AG04450 (cell line): ENCODE results near the gene LRTM2. TPM values are rescaled to one million over a fixed set of nuclear protein-coding genes. Genes with fewer than 3 reads are reported as not detected.

ENCODE experiments used
- CTCF ChIA-PET: fragments of 300-600, 350-600 bp; formaldehyde crosslinking; extraction: SDS; loops from one replicate; lab custom pipeline; 2022; ENCODE audit warnings: antibody characterized with exemption, inconsistent platforms; lab: Charles Lee
- POLR2A ChIA-PET: fragments of 350-600 bp; formaldehyde crosslinking; extraction: SDS; loops from one replicate; lab custom pipeline; 2021; ENCODE audit warnings: antibody characterized with exemption, inconsistent platforms; lab: Yijun Ruan, JAX
- DNase-seq: peaks from one replicate; pipeline ENCODE4 v3.0.0-alpha.2; 2011; ENCODE audit warnings: low read depth, low spot score
- H3K27ac ChIP-seq: one replicate; pipeline ENCODE4 v1.5.1; 2012; ENCODE audit warnings: low read depth, low read length, control low read depth
- H3K27me3 ChIP-seq: one replicate; pipeline ENCODE4 v1.6.0; 2012; ENCODE audit warnings: low read length; ENCODE audit not compliant: control insufficient read depth, insufficient read depth
- H3K4me3 ChIP-seq: 2 replicates; pipeline ENCODE4 v1.5.1; 2011; ENCODE audit warnings: mild to moderate bottlenecking, low read depth, low read length, control low read depth
- H3K9me3 ChIP-seq: 2 replicates; pipeline ENCODE4 v1.5.1; 2012; ENCODE audit warnings: low read length; ENCODE audit not compliant: control insufficient read depth, insufficient read depth
- polyA plus RNA-seq: library from polyadenylated mRNA; depleted of rRNA; stranded (reverse); fragments of >200 nt; gene quantifications from 2 replicates; pipeline ENCODE4 v1.2.3, GENCODE V29; 2011
- TF ChIP-seq, protein P1 (sequence below): IDR thresholded peaks from 2 replicates; pipeline ENCODE4 v1.5.1; 2011; ENCODE audit warnings: low read depth, low read length, control low read depth, inconsistent platforms

The LRTM2 gene
- polyA plus RNA-seq, 1 experiment: not detected

GRCh38 chr12:1858456-1858855 lies 38.1 kb downstream of the LRTM2 start:
- TF ChIP-seq, protein P1, sequence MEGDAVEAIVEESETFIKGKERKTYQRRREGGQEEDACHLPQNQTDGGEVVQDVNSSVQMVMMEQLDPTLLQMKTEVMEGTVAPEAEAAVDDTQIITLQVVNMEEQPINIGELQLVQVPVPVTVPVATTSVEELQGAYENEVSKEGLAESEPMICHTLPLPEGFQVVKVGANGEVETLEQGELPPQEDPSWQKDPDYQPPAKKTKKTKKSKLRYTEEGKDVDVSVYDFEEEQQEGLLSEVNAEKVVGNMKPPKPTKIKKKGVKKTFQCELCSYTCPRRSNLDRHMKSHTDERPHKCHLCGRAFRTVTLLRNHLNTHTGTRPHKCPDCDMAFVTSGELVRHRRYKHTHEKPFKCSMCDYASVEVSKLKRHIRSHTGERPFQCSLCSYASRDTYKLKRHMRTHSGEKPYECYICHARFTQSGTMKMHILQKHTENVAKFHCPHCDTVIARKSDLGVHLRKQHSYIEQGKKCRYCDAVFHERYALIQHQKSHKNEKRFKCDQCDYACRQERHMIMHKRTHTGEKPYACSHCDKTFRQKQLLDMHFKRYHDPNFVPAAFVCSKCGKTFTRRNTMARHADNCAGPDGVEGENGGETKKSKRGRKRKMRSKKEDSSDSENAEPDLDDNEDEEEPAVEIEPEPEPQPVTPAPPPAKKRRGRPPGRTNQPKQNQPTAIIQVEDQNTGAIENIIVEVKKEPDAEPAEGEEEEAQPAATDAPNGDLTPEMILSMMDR: no peak
- ChIA-PET CTCF (no interaction called here), POLR2A (no interaction called here)
- H3K4me3 ChIP-seq: no peak overlapping the region
- H3K9me3 ChIP-seq: peaks cover 23% of the 10 kb centered on the region
- no peak overlapping the region for H3K27ac ChIP-seq
- peaks cover 32% of the 10 kb centered on the region for H3K27me3 ChIP-seq
- no peak for DNase-seq

DNA sequence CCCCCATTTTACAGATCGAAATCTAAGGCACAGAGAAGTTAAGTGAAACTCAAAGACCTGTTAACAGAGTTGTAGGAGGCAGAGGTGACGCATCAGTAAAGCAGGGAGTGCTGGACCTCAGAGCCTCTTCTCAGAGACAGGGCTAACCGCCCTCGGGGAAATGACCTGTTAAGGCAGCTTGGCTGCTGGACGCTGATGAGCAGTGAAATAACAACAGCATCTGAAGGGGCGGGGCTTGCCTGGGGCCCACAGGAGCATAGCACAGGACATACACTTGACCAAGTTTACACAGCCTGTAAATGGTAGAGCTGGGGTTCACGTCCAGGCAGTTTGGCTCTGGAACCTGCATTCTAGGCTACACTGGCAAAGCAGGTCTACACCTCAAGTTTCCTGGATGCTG lies 39.3 kb downstream of the LRTM2 start:
- Histone ChIP-seq H3K27me3 (peaks cover 42% of the 10 kb centered on the region), H3K27ac (no peak overlapping the region), H3K4me3 (no peak overlapping the region), H3K9me3 (peaks cover 21% of the 10 kb centered on the region)
- POLR2A ChIA-PET: no interaction called here
- TF ChIP-seq, protein P1: no peak
- CTCF ChIA-PET: no interaction called here
- no peak for DNase-seq

- no peak for DNase-seq
- TF ChIP-seq, protein P1: no peak
- Histone ChIP-seq H3K9me3 (peaks cover 12% of the 10 kb centered on the region), H3K27me3 (peaks cover 45% of the 10 kb centered on the region), H3K27ac (no peak overlapping the region), H3K4me3 (no peak overlapping the region)
- ChIA-PET CTCF (no interaction called here), POLR2A (no interaction called here)
Observed at GRCh38 chr12:1862973-1863372, 42.6 kb downstream of the LRTM2 start.

DNA sequence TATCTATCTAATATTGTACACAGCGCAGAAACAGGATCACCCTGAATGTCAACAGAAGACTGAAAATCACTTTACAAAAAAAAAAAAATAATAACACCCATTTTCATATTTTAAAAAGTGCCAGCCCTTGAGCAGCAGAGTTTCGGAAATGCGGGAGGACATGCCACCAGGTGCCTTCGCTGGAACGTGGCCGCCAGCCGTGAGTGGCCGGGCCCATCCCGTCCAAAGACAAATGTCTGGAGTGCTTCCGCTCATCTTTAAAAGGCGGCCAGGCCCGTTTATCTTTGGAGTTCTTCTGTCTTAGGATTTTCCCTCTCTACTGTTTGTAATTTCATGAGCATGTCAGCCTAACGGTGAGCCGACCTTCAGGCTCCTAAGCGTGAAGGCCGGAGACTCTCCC lies 43.5 kb downstream of the LRTM2 start:
- ChIA-PET POLR2A (no interaction called here), CTCF (no interaction called here)
- TF ChIP-seq, protein P1: no peak

GRCh38 chr12:1864456-1864855 lies 44.1 kb downstream of the LRTM2 start:
- CTCF ChIA-PET: no interaction called here
- POLR2A ChIA-PET: no interaction called here
- H3K9me3 ChIP-seq: peaks cover 12% of the 10 kb centered on the region
- H3K4me3 ChIP-seq: no peak overlapping the region
- no peak for DNase-seq
- no peak overlapping the region for H3K27ac ChIP-seq
- TF ChIP-seq, protein P1: no peak
- H3K27me3 ChIP-seq: peaks cover 47% of the 10 kb centered on the region

More for the DNA sequence above, 43.5 kb downstream of the LRTM2 start:
- Histone ChIP-seq H3K4me3 (no peak overlapping the region), H3K9me3 (peaks cover 12% of the 10 kb centered on the region), H3K27me3 (peaks cover 41% of the 10 kb centered on the region), H3K27ac (no peak overlapping the region)
- DNase-seq: no peak
